Measurements from ENCODE around the gene AQP11.

GRCh38 chr11:77637345-77638165 is 47.8 kb downstream of the AQP11 start, which contains the start of gene CLNS1A:
- no peak for TF ChIP-seq EZH2 (IDR thresholded peaks at IDR 0.05; ENCODE audit: insufficient read depth, poor library complexity, severe bottlenecking)
- TF ChIP-seq EZH2phosphoT487 (IDR thresholded peaks at IDR 0.05; ENCODE audit: insufficient read depth, low read depth): no peak
